PC-3 (cell line): ENCODE data around the gene ARSK. TPM values are rescaled to one million over a fixed set of nuclear protein-coding genes. Genes with fewer than 3 reads are reported as not detected.
A peak's percentile ranks its signal among the peaks of the same experiment; 100 is the strongest.

Experiments
- ATAC-seq: fragments of 200-7000 bp; cut with Tn5 transposase; 2 replicates; pipeline ENCODE4 v1.9.1; 2020; ENCODE audit warnings: mild to moderate bottlenecking, moderate library complexity
- BruUV-seq: library from RNA; stranded (reverse); fragments of 400-500 nt; replicated peaks from 2 replicates; lab custom pipeline; 2021; lab: Mats Ljungman, UMichigan
- CTCF ChIA-PET: fragments of 300-600 bp; sonication (Branson Sonifier 250); formaldehyde crosslinking; loops from one replicate; lab custom pipeline; 2022; ENCODE audit warnings: antibody characterized with exemption; lab: Charles Lee
- POLR2A ChIA-PET: fragments of 300-600 bp; sonication (Branson Sonifier 250); formaldehyde crosslinking; loops from one replicate; lab custom pipeline; 2022; ENCODE audit warnings: antibody characterized with exemption; ENCODE audit not compliant: unreplicated experiment; lab: Charles Lee
- DNase-seq: peaks from one replicate; pipeline ENCODE4 v3.0.0-alpha.2; 2015
- H2AFZ ChIP-seq: fragments of 300-600 bp; sonication (generic); 2 replicates; pipeline ENCODE4 v1.6.0; 2016; ENCODE audit warnings: antibody characterized with exemption, low read length
- H3F3A ChIP-seq: fragments of 300-600 bp; sonication (generic); one replicate; pipeline ENCODE4 v1.6.0; 2017; ENCODE audit warnings: antibody characterized with exemption, low read length, control low read depth, mild to moderate bottlenecking; ENCODE audit not compliant: unreplicated experiment
- H3K27ac ChIP-seq: fragments of 300-600 bp; sonication (generic); 2 replicates; pipeline ENCODE4 v1.5.1; 2016; ENCODE audit warnings: mild to moderate bottlenecking, low read length
- H3K27me3 ChIP-seq: fragments of 300-600 bp; sonication (generic); 2 replicates; pipeline ENCODE4 v1.6.1; 2016; ENCODE audit warnings: low read length, mixed read lengths
- H3K36me3 ChIP-seq: fragments of 300-600 bp; sonication (generic); 2 replicates; pipeline ENCODE4 v1.6.1; 2016; ENCODE audit warnings: low read depth, mixed run types, low read length, mixed read lengths
- H3K4me1 ChIP-seq: fragments of 300-600 bp; sonication (generic); 2 replicates; pipeline ENCODE4 v1.5.1; 2016; ENCODE audit warnings: low read length; ENCODE audit not compliant: insufficient read depth
- H3K4me2 ChIP-seq: fragments of 300-600 bp; sonication (generic); 2 replicates; pipeline ENCODE4 v1.6.0; 2016; ENCODE audit warnings: low read length
- H3K4me3 ChIP-seq: fragments of 300-600 bp; sonication (generic); 2 replicates; pipeline ENCODE4 v1.5.1; 2016; ENCODE audit warnings: mild to moderate bottlenecking, low read length, mixed read lengths
- H3K79me2 ChIP-seq: fragments of 300-600 bp; sonication (generic); 2 replicates; pipeline ENCODE4 v1.6.1; 2017; ENCODE audit warnings: low read length, mixed read lengths
- H3K9ac ChIP-seq: fragments of 300-600 bp; sonication (generic); 2 replicates; pipeline ENCODE4 v1.6.0; 2016; ENCODE audit warnings: mild to moderate bottlenecking, low read length
- H3K9me2 ChIP-seq: fragments of 300-600 bp; sonication (generic); replicated peaks from 2 replicates; pipeline ENCODE4 v1.6.1; 2016; ENCODE audit warnings: mixed run types, low read length, mixed read lengths
- H3K9me3 ChIP-seq: fragments of 300-600 bp; sonication (generic); 2 replicates; pipeline ENCODE4 v1.6.1; 2016; ENCODE audit warnings: low read length, mixed read lengths
- H4K20me1 ChIP-seq: fragments of 300-600 bp; sonication (generic); 2 replicates; pipeline ENCODE4 v1.6.1; 2016; ENCODE audit warnings: low read length, mixed read lengths
- EZH2 ChIP-seq: fragments of 300-600 bp; sonication (generic); IDR thresholded peaks from one replicate; pipeline ENCODE4 v1.6.1; 2017; ENCODE audit warnings: antibody characterized with exemption, mild to moderate bottlenecking, low read length; ENCODE audit not compliant: unreplicated experiment
- EZH2phosphoT487 ChIP-seq: fragments of 300-600 bp; sonication (generic); IDR thresholded peaks from 2 replicates; pipeline ENCODE4 v1.6.1; 2018; ENCODE audit warnings: mild to moderate bottlenecking, antibody characterized with exemption, low read length, borderline replicate concordance
- intact Hi-C: fragments of 100-400 bp; cut with micrococcal nuclease; formaldehyde crosslinking; loops from 2 replicates; pipeline ENCODE4 v1.9.0; 2023
- total RNA-seq: library from RNA; depleted of rRNA; stranded (reverse); fragments of >200 nt; gene quantifications from 2 replicates; pipeline ENCODE4 v1.2.3, GENCODE V29; 2014
- TF ChIP-seq, protein P1 (sequence below): fragments of 300-600 bp; sonication (generic); conservative IDR thresholded peaks from 2 replicates; pipeline ENCODE4 v1.5.1; 2017; ENCODE audit warnings: antibody characterized with exemption, low read depth, mild to moderate bottlenecking, low read length

ARSK gene
- total RNA-seq, 1 experiment from 2014 or later = 10.5 TPM

DNA sequence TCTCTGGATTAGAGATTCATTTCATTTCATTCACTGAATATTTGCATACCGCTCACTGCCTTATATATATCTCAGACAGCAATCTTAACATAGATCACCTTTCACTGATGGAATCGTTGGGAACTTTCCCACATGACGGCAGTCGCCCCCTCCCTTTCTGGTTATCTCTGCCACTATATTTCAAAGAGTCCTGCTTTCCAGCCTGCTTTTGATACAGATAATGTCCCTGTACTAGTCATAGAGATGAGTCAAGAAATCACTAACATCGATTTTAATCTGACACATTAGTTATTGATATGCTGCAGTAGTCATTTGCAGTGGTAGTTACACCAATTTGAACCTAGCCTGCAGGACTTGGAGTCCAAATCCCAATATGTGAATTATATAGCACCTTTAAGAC lies 8.5 kb downstream of the ARSK start:
- no TSS peak for BruUV-seq
- Histone ChIP-seq H3K9me3 (no peaks in the 10 kb centered on the region), H3K4me1 (0 out of 2 replicates have a peak, but pooled peaks cover 7% of the 10 kb centered on the region), H3K79me2 (peaks cover 1% of the 10 kb centered on the region; the same call in 1 of the 2 replicates), H3K9ac (no peak overlapping the region), H4K20me1 (no peaks in the 10 kb centered on the region), H2AFZ (no peak overlapping the region), H3K4me3 (no peak overlapping the region), H3K36me3 (no peaks in the 10 kb centered on the region; the same call in 1 of the 2 replicates), H3F3A (no peaks in the 10 kb centered on the region), H3K27me3 (no peaks in the 10 kb centered on the region), H3K4me2 (no peak overlapping the region), H3K9me2 (no peaks in the 10 kb centered on the region), H3K27ac (no peak overlapping the region)
- intact Hi-C loops = no loop called here
- ChIA-PET CTCF (no interaction called here), POLR2A (no interaction called here)
- no peak for DNase-seq
- TF ChIP-seq EZH2phosphoT487 (no peak), EZH2 (no peak)
- TF ChIP-seq, protein P1, sequence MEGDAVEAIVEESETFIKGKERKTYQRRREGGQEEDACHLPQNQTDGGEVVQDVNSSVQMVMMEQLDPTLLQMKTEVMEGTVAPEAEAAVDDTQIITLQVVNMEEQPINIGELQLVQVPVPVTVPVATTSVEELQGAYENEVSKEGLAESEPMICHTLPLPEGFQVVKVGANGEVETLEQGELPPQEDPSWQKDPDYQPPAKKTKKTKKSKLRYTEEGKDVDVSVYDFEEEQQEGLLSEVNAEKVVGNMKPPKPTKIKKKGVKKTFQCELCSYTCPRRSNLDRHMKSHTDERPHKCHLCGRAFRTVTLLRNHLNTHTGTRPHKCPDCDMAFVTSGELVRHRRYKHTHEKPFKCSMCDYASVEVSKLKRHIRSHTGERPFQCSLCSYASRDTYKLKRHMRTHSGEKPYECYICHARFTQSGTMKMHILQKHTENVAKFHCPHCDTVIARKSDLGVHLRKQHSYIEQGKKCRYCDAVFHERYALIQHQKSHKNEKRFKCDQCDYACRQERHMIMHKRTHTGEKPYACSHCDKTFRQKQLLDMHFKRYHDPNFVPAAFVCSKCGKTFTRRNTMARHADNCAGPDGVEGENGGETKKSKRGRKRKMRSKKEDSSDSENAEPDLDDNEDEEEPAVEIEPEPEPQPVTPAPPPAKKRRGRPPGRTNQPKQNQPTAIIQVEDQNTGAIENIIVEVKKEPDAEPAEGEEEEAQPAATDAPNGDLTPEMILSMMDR = no peak
- no peak for ATAC-seq

DNA sequence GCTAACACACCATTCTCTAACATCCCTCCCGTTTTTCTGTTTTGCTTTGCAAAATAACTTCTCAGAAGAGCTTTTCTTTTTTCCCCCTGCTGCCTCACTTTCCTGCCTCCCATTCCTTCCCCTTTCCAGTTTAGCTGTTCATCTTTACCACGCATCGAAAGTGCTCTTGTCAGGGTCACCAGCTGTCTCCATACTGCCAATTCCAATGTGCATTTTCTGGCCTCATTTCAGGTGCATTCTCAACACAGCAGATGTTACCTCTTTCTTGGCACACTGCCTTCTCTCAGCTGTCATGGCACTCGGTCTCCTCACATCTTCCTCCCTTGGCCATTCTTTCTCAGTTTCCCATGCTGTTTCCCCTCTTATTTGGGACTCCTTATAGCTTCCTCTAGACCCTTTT lies 9.5 kb downstream of the ARSK start:
- no peak for DNase-seq
- no peak overlapping the region for H3K4me2 ChIP-seq
- no peaks in the 10 kb centered on the region for H3K27me3 ChIP-seq
- H3K27ac ChIP-seq = no peak overlapping the region
- no TSS peak for BruUV-seq
- TF ChIP-seq, protein P1 = no peak
- 0 out of 2 replicates have a peak, but pooled peaks cover 7% of the 10 kb centered on the region for H3K4me1 ChIP-seq
- H3K4me3 ChIP-seq = no peak overlapping the region
- CTCF ChIA-PET = no interaction called here
- no peaks in the 10 kb centered on the region for H3K9me3 ChIP-seq
- ATAC-seq = no peak
- H3K79me2 ChIP-seq = no peaks in the 10 kb centered on the region
- no peak overlapping the region for H3K9ac ChIP-seq
- POLR2A ChIA-PET = no interaction called here
- H4K20me1 ChIP-seq = no peaks in the 10 kb centered on the region
- no peaks in the 10 kb centered on the region; the same call in 1 of the 2 replicates for H3K36me3 ChIP-seq
- no peaks in the 10 kb centered on the region for H3K9me2 ChIP-seq
- no peak overlapping the region for H2AFZ ChIP-seq
- intact Hi-C loops = no loop called here
- H3F3A ChIP-seq = no peaks in the 10 kb centered on the region

DNA sequence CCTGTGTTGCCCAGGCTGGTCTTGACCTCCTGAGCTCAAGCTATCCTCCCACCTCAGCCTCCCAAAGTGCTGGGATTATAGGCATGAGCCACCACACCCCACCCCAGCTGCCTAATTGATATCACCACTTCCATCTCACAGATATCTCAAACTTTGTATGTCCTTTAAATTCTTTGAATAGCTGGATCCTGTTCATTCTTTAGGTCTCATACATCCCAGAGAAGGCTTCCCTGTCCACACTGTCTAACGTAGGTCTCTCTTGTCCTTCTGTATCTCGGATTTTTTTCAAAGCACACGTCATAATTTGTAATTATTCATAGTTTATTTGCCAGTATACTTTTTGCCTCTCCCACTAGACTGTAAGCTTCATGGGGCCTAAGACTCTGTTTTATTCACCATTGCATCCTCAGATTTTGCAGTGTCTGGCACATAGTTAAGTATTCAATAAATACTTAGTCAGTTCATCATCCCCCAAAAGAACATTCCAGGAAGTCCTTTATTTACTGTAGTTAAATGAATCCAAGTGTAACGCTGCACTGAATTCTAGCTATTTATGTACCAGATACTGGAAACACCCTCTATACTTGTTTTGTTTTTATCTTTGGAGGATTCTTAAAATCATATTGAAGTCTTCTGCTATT lies 10.5 kb downstream of the ARSK start:
- no TSS peak for BruUV-seq
- no peaks in the 10 kb centered on the region for H3K9me3 ChIP-seq
- 0 out of 2 replicates have a peak, but pooled peaks cover 7% of the 10 kb centered on the region for H3K4me1 ChIP-seq
- no peak overlapping the region for H3K9ac ChIP-seq
- no peaks in the 10 kb centered on the region for H3K9me2 ChIP-seq
- H3K27me3 ChIP-seq = no peaks in the 10 kb centered on the region
- no peak overlapping the region for H2AFZ ChIP-seq
- no peaks in the 10 kb centered on the region; the same call in 1 of the 2 replicates for H3K36me3 ChIP-seq
- no peak overlapping the region for H3K4me3 ChIP-seq
- intact Hi-C loops = loop anchor here (1.0 kb wide), 1 partner anchor 10 kb away; the partner anchor contains the start of gene ARSK
- ChIA-PET CTCF (no interaction called here), POLR2A (no interaction called here)
- H4K20me1 ChIP-seq = no peaks in the 10 kb centered on the region
- H3K4me2 ChIP-seq = no peak overlapping the region
- H3K27ac ChIP-seq = no peak overlapping the region
- TF ChIP-seq, protein P1 = no peak
- TF ChIP-seq EZH2phosphoT487 (no peak), EZH2 (no peak)
- peak; percentile 96 for ATAC-seq
- H3F3A ChIP-seq = no peaks in the 10 kb centered on the region
- DNase-seq = peak; percentile 43
- H3K79me2 ChIP-seq = no peaks in the 10 kb centered on the region
